ENCODE results near the gene TP53I11.

- no peak for TF ChIP-seq CTCF (IDR thresholded peaks at IDR 0.05; ENCODE audit: insufficient read depth, low read depth, low read length)
- no peak for TF ChIP-seq EZH2 (IDR thresholded peaks at IDR 0.05; ENCODE audit: insufficient read depth, low read length)
These were observed 6.4 kb upstream of the TP53I11 start for GRCh38 chr11:44957040-44957515.

Measured in astrocyte (in vitro differentiated cells and primary cell).